Superior temporal gyrus (tissue), 1 donor: ENCODE measurements around the gene MRPL16.

Experiments used
- DNase-seq: peaks from one replicate; pipeline ENCODE4 v3.0.0-alpha.2; 2016; ENCODE audit errors: extremely low spot score

The MRPL16 gene

DNA sequence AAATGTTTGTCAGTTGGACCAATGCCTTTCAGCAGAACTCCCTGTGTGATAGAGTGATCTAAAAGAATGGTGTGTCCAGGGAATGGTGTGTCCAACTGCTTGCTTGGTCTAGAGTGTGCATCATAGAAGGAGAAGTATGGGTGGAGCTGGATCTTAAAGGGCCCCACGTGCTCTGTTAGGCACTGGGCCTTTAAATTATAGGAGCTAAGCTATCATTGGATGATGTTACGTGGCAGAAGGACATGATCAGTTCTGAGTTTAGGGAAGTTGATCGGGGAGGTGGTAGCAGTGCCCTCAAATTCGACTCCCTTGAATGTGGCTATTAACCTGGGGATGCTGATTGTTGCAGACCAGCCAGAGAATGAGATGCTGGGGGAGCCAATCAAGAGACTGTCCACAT, 39.0 kb downstream of the MRPL16 start:
- DNase-seq = no peak

- DNase-seq = no peak
Measured at GRCh38 chr11:59770869-59771268, 39.7 kb downstream of the MRPL16 start.

DNA sequence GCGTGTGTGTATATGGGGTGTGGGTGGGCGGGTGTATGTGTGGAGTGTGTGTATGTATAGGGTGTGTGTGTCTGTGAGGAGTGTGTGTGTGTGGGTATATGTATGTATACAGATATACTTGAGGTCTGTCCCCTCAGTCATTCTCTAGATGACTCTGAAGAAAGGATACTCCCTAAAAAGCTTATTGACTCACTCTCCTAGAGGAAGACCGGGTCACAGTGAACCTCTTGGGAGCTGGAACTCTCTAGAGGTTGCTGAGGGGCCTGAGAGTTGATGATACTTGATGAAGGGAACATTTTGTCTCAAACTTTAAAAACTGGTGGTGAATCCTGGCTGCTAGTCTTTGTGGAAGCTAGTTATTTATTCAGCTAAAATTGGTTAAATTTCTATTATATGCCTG, 40.3 kb downstream of the MRPL16 start:
- no peak for DNase-seq

DNA sequence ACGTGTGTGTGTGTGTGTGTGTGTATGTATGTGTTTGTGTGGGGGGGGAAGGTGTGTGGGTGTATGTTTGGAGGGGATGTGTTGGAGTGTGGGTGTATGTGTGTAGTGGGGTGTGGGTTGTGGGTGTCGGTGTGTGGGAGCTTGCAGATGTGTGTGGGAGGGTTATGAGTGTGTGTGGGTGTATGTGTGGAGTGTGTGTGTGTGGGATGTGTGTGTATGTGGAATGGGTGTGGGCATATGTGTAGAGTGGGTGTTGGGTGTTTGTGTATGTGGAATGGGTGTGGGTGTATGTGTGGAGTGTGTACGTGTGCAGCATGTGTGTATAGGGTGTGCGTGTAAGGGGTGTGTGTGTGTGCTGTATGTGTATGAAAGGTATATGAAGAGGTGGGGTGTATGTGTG, 40.8 kb downstream of the MRPL16 start:
- DNase-seq = no peak

DNA sequence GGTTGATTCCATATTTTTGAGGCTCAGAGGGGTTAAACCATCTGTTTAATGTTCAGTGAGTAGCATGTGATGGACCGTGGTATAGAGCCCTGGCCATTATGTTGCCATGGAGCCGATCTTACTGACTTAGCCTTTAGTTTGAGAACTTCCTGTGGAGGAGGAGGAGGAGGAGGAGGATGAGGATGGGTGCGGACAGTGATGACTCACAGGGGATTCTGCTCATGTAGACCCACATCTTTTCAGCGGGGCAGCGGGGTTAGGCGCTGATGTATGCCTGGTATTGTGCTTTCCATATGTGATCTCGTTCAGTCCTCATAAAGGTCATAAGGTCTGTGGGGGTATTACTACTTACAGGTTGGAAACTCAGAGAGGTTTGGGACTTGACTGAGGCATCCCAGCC, 41.5 kb downstream of the MRPL16 start:
- no peak for DNase-seq

DNA sequence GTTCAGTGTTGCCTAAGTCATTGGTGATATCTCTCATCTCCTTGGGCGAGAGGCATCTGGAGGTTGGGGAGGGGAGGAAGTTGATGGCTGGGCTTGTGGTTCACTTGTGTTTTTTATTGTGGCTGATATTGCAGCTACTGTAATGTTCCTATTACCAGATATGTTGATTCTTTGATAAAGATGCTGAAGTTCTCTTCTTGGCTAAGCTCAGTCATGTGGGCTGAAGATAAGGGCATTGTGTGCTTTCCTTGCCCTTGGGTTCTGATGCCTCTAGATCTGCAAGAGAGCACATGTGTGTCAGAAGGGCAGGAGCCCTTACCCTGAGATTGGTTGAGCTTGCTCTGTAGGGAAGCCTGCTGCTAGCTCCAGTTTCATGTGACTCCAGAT, 43.4 kb downstream of the MRPL16 start:
- DNase-seq = no peak

DNA sequence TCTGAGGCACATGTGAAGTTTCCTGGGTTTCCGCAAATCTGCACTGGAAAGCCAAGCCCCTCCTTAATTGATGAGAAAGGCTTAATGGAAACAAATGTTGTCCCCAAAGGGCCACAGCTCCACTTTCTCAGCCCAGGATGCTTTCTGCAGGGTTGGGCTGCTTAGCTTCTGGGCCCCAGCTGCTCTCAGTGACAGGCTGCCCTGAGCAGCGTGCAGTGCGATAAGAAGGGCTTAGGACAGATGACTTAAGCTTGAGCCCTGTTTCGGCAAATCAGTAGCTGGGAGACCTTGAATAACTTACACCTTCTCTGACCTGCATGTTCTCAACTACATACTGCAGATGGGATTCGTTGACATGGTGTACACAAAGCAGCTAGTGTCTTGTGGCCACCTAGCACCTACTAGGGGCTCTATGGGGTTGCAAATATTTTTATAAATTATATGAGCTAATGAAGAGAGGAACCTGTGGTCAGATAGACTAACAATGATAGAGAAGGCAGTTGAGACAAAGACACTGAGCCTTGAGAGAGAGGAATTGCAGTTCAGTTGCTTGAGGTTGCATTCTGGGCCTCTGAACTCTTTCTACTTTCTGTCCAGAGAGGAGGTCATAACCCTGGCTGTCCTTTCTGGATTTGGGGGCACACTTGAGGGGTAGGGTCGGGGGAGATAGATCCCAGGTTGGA, 43.9 kb downstream of the MRPL16 start:
- DNase-seq = no peak

DNA sequence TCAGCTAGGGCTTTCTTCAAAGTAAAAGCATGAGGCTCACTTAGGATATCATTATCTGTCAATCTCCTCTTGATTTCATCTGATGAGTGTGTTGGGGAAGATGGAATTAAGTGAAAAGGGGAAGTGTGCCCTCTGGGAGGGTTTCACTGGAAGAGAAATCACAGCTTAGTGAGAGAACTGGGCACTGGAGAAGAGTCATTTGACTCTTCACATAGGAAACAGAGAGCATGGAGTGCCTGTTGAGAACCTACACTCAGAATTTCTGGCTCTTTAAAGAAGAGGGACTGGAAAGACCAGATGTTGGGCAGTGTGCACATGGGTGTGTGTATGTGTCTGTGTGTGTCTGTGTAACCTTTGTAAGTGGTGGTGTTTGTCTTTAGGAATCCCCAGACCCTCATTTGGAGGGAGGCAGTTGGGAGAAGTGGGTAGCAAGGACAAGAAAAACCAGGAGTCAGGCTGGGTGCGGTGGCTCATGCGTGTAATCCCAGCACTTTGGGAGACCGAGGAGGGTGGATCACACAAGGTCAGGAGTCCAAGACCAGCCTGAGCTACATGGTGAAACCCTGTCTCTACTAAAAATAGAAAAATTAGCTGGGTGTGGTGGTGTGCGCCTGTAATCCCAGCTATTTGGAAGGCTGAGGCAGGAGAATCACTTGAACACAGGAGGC, 45.4 kb downstream of the MRPL16 start:
- DNase-seq = no peak

- DNase-seq = no peak
Measured at GRCh38 chr11:59761993-59762392, 48.6 kb downstream of the MRPL16 start.

GRCh38 chr11:59760771-59761170, 49.8 kb downstream of the MRPL16 start:
- no peak for DNase-seq

- DNase-seq = no peak
Measured at GRCh38 chr11:59759900-59760299, 50.7 kb downstream of the MRPL16 start.

GRCh38 chr11:59758401-59759037, 52.1 kb downstream of the MRPL16 start:
- no peak for DNase-seq

- no peak for DNase-seq
Measured at GRCh38 chr11:59756845-59757244, 53.7 kb downstream of the MRPL16 start.

- no peak for DNase-seq
Measured at GRCh38 chr11:59756558-59756840, 54.1 kb downstream of the MRPL16 start.
